ENCODE data around the gene ABCA13.

The ABCA13 gene

GRCh38 chr7:48388911-48389310, 217.7 kb downstream of the ABCA13 start:
- DNase-seq, result no peak

- DNase-seq, result peak; percentile 5
Measured at GRCh38 chr7:48389977-48390376, 218.7 kb downstream of the ABCA13 start.

- no peak for DNase-seq
Measured at GRCh38 chr7:48390388-48391327, 219.4 kb downstream of the ABCA13 start.

- DNase-seq, result no peak
Measured at GRCh38 chr7:48398191-48398590, 226.9 kb downstream of the ABCA13 start.

- no peak for DNase-seq
Measured at GRCh38 chr7:48402721-48403120, 231.5 kb downstream of the ABCA13 start.

GRCh38 chr7:48408731-48409130, 237.5 kb downstream of the ABCA13 start:
- no peak for DNase-seq

- no peak for DNase-seq
Measured at GRCh38 chr7:48411619-48412018, 240.4 kb downstream of the ABCA13 start.

- no peak for DNase-seq
Measured at GRCh38 chr7:48414011-48414732, 242.9 kb downstream of the ABCA13 start.

GRCh38 chr7:48416327-48416908, 245.2 kb downstream of the ABCA13 start:
- DNase-seq, result no peak

- no peak for DNase-seq
Measured at GRCh38 chr7:48419401-48419800, 248.1 kb downstream of the ABCA13 start.

- no peak for DNase-seq
Measured at GRCh38 chr7:48420206-48420605, 248.9 kb downstream of the ABCA13 start.

- DNase-seq, result peak; percentile 53
Measured at GRCh38 chr7:48421357-48421756, 250.1 kb downstream of the ABCA13 start.

- peak; percentile 6 for DNase-seq
Measured at GRCh38 chr7:48424731-48425130, 253.5 kb downstream of the ABCA13 start.

GRCh38 chr7:48426331-48426965, 255.2 kb downstream of the ABCA13 start:
- no peak for DNase-seq

- DNase-seq, result peak; percentile 69
Measured at GRCh38 chr7:48426966-48427555, 255.8 kb downstream of the ABCA13 start.

- DNase-seq, result peak; percentile 21
Measured at GRCh38 chr7:48427671-48428070, 256.4 kb downstream of the ABCA13 start.

- DNase-seq, result no peak
Measured at GRCh38 chr7:48428091-48428684, 256.9 kb downstream of the ABCA13 start.

- DNase-seq, result no peak
Measured at GRCh38 chr7:48429117-48429516, 257.9 kb downstream of the ABCA13 start.

GRCh38 chr7:48438206-48438605, 266.9 kb downstream of the ABCA13 start:
- DNase-seq, result no peak

GRCh38 chr7:48441848-48442492, 270.7 kb downstream of the ABCA13 start:
- no peak for DNase-seq

GRCh38 chr7:48443051-48443450, 271.8 kb downstream of the ABCA13 start:
- no peak for DNase-seq

- DNase-seq, result no peak
Measured at GRCh38 chr7:48446721-48447120, 275.5 kb downstream of the ABCA13 start.
